ENCODE data around the gene CCDC146.
A peak's percentile ranks its signal among the peaks of the same experiment; 100 is the strongest.

DNA sequence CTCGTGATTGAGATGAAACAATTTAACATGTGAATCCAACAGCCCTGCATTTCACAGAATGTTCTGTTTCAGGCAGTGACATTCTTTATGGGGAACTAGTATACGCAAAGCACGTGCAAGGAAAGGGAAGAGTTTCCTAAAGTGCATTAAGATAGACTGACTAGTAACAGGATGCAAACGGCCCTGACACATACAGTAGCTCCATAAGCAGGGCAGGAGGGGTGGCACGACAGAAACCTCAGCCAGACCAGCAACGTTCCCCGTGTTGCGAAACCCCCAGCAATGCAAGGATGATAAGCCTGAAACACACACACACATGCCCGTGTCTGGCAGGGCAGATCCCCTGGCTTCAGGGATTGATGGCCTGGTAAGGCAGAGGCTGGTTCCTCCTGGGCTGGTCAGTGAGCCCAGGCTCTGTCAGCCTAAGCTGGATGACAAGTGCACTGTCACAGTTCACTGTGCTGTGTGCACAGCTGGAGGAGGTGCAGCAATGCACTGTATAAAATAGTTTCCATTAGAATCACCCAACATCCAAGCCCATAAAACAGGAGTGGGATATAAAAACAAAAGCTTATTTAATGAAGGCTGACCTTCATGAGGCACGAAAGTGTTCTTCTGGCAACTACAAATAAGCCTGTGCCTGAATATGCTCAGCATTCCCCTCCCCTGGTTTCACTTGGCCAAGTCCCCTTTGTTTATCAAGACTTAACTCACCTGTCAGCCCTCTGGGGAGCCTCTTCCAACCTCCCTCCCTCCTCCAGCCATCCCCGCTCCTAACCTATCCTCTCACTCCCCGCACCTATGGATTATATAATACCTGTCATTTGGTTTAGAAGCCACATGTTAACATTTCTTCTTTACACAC, 204.9 kb downstream of the CCDC146 start:
- TF ChIP-seq POLR2A (IDR thresholded peaks at IDR 0.05) (peak in 1 of 2 donors; percentile 16), EP300 (IDR thresholded peaks at IDR 0.05) (peak; percentile 77 to 78)
- TF ChIP-seq, protein P1, sequence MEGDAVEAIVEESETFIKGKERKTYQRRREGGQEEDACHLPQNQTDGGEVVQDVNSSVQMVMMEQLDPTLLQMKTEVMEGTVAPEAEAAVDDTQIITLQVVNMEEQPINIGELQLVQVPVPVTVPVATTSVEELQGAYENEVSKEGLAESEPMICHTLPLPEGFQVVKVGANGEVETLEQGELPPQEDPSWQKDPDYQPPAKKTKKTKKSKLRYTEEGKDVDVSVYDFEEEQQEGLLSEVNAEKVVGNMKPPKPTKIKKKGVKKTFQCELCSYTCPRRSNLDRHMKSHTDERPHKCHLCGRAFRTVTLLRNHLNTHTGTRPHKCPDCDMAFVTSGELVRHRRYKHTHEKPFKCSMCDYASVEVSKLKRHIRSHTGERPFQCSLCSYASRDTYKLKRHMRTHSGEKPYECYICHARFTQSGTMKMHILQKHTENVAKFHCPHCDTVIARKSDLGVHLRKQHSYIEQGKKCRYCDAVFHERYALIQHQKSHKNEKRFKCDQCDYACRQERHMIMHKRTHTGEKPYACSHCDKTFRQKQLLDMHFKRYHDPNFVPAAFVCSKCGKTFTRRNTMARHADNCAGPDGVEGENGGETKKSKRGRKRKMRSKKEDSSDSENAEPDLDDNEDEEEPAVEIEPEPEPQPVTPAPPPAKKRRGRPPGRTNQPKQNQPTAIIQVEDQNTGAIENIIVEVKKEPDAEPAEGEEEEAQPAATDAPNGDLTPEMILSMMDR (IDR thresholded peaks at IDR 0.05) = no peak
